ENCODE results near the gene BHLHA9. TPM values are rescaled to one million over a fixed set of nuclear protein-coding genes. Genes with fewer than 3 reads are reported as not detected.
"Not testable (repeated sequence)": the region's sequence is repeated elsewhere in the genome, so short reads cannot be mapped to it uniquely, and the experiment has no call there.

The BHLHA9 gene
- polyA plus RNA-seq, 2 of the 4 experiments (the other 2 are of a cell fraction): not detected

- TF ChIP-seq CTCF (IDR thresholded peaks at IDR 0.05): no peak
- TF ChIP-seq EP300 (IDR thresholded peaks at IDR 0.05): no peak
- no peak for TF ChIP-seq MAFK (IDR thresholded peaks at IDR 0.05; ENCODE audit: partially characterized antibody)
These were observed 35.8 kb upstream of the BHLHA9 start (continued) for GRCh38 chr17:1234455-1234854.

- H3K4me3 ChIP-seq: no peak overlapping the region
- no peak overlapping the region for H3K27ac ChIP-seq
- FAIRE-seq: peak; percentile 18
- H3K9me3 ChIP-seq: 0 out of 3 replicates have a peak, but pooled peaks cover 8% of the 10 kb centered on the region
- POLR2A ChIA-PET: no interaction called here
- ATAC-seq: no peak
- H3K4me2 ChIP-seq: no peak overlapping the region
- DNase-seq (ENCODE audit: low read depth in 1 of 2, low spot score in 1 of 2): no peak
- peaks cover 4% of the 10 kb centered on the region for H3K4me1 ChIP-seq
- WGBS (ENCODE audit: missing lambda C conversion rate): 62% methylated on average over 6 of the region's 6 CpGs
- TF ChIP-seq JUNB (IDR thresholded peaks at IDR 0.05) (no peak), CEBPB (IDR thresholded peaks at IDR 0.05) (no peak), ZNF302 (CRISPR knock-in tag; IDR thresholded peaks at IDR 0.05) (no peak), ZFP36 (IDR thresholded peaks at IDR 0.05; ENCODE audit: borderline replicate concordance, partially characterized antibody) (peak; percentile 92), MAX (IDR thresholded peaks at IDR 0.05) (no peak), FOSL2 (IDR thresholded peaks at IDR 0.05) (no peak), FOSL2 (CRISPR knock-in tag; IDR thresholded peaks at IDR 0.05) (no peak), HDAC2 (IDR thresholded peaks at IDR 0.05) (no peak), TP53 (CRISPR knock-in tag; IDR thresholded peaks at IDR 0.05) (no peak)
- CTCF ChIA-PET: interaction anchor here (0.7 to 1.3 kb wide), 3 partner anchors 10 to 285 kb away, joined by 3 to 5 read pairs (median 3); no protein-coding TSS in a partner anchor
These were observed 32.8 kb upstream of the BHLHA9 start for GRCh38 chr17:1237471-1237870.

GRCh38 chr17:1239210-1239609, 31.0 kb upstream of the BHLHA9 start:
- WGBS (ENCODE audit: missing lambda C conversion rate): 88% methylated on average over 11 of the region's 11 CpGs
- no peaks in the 10 kb centered on the region for H3K4me1 ChIP-seq
- TF ChIP-seq PHF8 (IDR thresholded peaks at IDR 0.05; ENCODE audit: borderline replicate concordance, low read depth): no peak
- TF ChIP-seq RCOR1 (IDR thresholded peaks at IDR 0.05; ENCODE audit: low read depth, low read length): no peak
- no peak for TF ChIP-seq TP53 (CRISPR knock-in tag; IDR thresholded peaks at IDR 0.05)
- no peak for TF ChIP-seq FOSB (CRISPR knock-in tag; IDR thresholded peaks at IDR 0.05)
- TF ChIP-seq CEBPB (IDR thresholded peaks at IDR 0.05): no peak
- TF ChIP-seq JUN (IDR thresholded peaks at IDR 0.05): no peak
- TF ChIP-seq SMC3 (IDR thresholded peaks at IDR 0.05): no peak
- TF ChIP-seq HMGXB4 (CRISPR knock-in tag; IDR thresholded peaks at IDR 0.05; ENCODE audit: borderline replicate concordance): no peak
- no peak for TF ChIP-seq EHF (CRISPR knock-in tag; IDR thresholded peaks at IDR 0.05)
- no peak for TF ChIP-seq POLR2AphosphoS2 (conservative IDR thresholded peaks at IDR 0.05; ENCODE audit: low read length)
- no peak for FAIRE-seq
- no peak overlapping the region for H3K4me3 ChIP-seq
- 0 out of 3 replicates have a peak, but pooled peaks cover 8% of the 10 kb centered on the region for H3K9me3 ChIP-seq
- ChIA-PET CTCF (interaction anchor here (0.7 kb wide), 1 partner anchor 16 kb away, joined by 3 read pairs; no protein-coding TSS in a partner anchor), POLR2A (no interaction called here)
- H3K27ac ChIP-seq: no peak overlapping the region
- no peak overlapping the region for H3K4me2 ChIP-seq
- no peak for ATAC-seq
- DNase-seq (ENCODE audit: low read depth in 1 of 2, low spot score in 1 of 2): no peak

- H3K27ac ChIP-seq; DNase-seq (ENCODE audit: low read depth in 1 of 2, low spot score in 1 of 2); POLR2A ChIA-PET; H3K4me3 ChIP-seq; FAIRE-seq; H3K4me2 ChIP-seq; H3K4me1 ChIP-seq; H3K9me3 ChIP-seq; ATAC-seq: not testable (repeated sequence)
- CTCF ChIA-PET: interaction anchor here (0.5 kb wide), 1 partner anchor 182 kb away, joined by 3 read pairs; no protein-coding TSS in a partner anchor
- WGBS (ENCODE audit: missing lambda C conversion rate): 84% methylated on average over 11 of the region's 11 CpGs
These were observed 29.8 kb upstream of the BHLHA9 start for GRCh38 chr17:1240426-1240825.
